ENCODE measurements around the gene AOAH.

AOAH gene

DNA sequence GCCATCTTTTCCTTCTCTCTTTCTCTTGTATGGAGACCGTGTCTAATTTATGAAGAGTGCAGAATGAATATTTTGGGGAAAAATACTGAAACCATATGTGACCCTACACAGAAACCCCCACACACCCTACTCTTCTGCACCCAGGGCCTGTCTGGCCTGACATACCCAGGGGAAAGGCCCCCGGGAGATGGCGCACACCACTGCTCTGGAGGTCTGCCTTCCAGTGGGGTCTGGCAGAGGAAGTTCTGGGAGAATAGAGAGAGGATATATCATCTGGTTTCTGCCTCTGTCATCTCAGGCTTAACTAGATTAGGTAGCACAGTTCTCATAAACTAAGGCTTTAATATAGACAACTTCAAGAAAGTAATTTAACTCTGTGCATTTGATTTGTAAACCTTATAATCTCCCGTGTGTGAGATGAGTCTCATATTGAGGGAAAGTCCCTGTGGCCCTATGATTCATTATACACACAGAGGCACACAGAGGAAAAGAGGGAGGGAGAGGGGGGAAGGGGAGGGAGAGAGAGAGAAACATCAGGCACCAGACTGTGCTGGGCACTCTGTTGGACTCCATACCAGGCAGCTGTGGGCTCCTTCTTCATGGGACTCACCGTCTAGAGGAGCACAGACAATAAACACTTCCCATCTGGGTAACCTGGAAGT lies 123.3 kb downstream of the AOAH start:
- DNase-seq (ENCODE audit: low read depth): peak; percentile 20

GRCh38 chr7:36600314-36600682 lies 124.0 kb downstream of the AOAH start:
- no peak for DNase-seq (ENCODE audit: low read depth)

DNA sequence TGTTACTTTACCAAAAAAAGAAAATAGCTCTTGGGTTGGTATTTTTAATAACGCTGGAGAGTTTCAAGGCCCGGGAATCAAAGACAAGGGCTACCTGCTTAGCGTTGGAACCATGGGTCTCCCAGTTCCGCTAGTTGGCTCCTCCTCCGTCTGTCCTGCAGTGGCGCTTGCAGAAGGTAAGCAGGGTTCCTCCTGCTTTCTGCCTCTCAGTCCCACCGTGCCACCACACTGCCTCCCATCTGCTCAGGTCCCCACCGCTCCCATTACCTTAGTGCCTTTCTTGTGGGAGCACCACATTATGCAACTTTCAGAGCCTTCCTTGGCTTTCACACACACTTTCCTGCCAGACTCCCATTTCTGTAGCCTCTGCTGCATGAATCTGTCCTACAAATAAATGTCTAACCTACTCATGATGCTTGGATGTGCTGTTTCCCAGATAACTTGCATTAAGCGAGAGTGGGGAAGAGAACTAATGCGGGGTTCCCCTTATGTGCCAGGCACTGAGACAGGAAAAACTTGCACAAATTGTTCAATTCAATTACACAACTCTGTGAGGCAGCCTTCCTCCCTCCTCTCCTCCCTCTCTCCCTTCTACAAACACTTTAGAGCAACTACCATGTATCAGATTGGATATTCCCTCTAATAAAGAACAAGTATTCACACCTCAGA lies 124.5 kb downstream of the AOAH start:
- no peak for DNase-seq (ENCODE audit: low read depth)

DNA sequence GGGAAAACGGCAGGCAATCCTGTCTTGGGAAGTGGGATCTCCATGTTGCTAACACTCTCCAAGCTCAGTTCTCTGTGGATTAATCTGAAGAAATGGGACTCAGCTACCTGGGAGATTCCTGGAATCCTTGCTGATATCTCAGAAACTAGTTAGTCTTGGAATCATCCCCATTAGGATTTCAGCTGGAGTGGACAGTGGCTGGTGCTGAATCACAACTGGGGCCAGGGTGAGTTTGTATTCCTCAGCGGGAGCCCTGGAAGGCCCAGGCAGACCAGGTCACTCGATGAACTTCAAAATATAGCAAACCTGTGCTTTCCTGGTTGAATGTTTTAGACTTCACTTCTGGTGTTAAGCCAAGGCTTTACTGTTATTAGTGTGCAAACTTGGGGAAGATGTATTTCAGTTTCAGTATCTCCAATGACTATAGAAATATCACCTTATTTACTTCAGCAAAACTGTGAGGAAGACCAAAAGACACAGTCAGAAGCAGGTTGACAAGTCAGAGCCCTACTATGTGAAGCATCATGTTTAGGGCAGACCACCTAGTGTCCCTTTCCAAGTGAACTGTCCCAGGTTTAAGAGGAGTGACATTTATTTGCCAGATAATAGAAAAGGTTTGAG lies 126.1 kb downstream of the AOAH start:
- no peak for DNase-seq (ENCODE audit: low read depth)

GRCh38 chr7:36597090-36597773 lies 127.1 kb downstream of the AOAH start:
- DNase-seq (ENCODE audit: low read depth): no peak

DNA sequence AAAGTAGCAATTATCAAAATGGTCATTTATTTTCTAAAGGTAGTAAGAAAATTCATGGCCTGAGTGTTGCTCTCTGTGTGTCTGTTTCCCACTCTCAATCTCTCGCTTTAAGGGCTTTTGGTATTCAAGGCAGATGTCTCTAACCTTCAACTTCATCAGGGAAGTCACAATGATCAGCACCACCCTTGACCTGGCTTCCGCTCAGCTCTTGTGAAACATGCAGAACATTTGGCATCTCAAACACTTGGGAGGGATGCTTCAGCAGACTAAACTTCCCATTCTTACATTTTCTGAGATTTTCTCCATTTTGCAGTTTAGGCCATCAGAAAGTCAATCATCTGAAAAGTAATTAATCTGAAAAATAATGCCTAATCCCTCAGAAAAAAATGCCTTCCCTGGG lies 129.8 kb downstream of the AOAH start:
- no peak for DNase-seq (ENCODE audit: low read depth)

DNA sequence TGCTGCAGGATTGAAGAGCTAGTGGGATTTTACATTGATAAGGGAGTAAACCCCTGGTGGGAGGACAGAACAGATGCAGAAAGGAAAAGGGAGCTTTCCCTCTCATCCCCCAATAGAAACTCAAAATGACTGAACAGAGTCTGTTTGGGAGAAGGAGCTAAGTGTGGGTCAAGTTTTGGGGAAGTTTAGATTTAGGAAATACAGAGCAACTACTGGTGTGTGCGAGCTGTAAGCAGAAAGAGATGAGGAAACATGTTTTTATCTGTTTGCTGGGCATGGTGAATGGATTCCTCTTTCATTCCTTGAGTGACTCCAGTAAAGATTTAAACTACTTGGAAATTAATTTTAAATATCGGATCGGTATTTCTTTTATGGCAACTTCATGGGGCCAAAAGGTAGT lies 132.7 kb downstream of the AOAH start:
- no peak for DNase-seq (ENCODE audit: low read depth)

DNA sequence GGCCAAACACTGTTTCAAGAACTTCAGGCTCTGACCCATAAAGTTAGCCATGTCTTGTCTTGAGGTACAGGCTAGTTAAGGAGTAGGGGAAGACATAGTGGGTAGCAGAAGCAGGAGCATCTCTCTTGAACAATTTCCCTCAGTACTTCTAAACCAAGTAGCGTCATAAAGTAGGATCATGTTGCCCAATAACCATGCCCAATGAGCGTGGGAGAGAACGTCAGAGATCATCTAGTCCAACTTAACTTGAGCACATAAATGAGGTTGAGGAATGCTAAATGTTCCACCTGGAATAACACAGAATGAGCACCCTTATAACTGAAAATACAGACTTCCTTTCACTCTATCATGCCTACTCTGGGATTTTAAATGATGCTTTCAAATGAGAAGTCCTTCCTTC lies 134.9 kb downstream of the AOAH start:
- DNase-seq (ENCODE audit: low read depth): no peak

DNA sequence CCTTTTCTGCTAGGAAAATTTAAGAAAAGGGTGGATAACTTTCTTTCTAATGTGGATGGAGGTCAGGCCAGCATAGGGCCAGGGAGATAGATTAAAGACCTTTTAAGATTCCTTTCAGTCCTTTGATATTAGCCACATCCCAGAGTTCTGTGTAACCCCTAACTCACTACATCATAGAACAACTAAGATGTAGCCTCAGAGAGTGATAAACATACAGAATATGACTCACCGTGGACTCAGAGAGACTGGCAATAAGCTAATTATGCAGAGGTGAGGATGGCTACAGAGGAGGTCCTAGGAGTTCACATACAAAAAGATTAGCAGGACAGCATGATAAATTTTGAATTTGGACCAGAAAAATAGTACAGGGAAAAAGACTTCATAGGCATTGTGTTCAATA lies 141.0 kb downstream of the AOAH start:
- DNase-seq (ENCODE audit: low read depth): no peak

DNA sequence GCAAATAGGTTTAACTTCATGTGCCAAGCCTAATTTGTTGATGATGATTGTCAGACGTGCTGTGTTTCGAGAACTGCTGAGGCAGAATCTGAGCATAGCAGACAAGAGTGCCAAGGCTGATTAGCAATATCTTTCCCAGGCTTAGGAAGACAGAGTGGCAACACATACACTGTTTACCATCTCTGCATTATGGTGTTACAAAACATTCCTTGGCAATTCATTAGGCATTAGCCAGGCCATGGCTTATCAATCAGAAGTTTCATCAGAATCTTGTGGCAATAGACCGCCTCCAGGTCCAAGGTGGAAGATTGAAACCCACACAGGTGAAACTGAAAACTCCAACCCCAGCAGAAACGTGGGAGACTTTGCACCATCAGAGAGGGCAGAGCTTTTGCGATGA lies 148.5 kb downstream of the AOAH start:
- DNase-seq (ENCODE audit: low read depth): no peak

- no peak for DNase-seq (ENCODE audit: low read depth)
Observed at GRCh38 chr7:36573066-36573465, 151.2 kb downstream of the AOAH start.

DNA sequence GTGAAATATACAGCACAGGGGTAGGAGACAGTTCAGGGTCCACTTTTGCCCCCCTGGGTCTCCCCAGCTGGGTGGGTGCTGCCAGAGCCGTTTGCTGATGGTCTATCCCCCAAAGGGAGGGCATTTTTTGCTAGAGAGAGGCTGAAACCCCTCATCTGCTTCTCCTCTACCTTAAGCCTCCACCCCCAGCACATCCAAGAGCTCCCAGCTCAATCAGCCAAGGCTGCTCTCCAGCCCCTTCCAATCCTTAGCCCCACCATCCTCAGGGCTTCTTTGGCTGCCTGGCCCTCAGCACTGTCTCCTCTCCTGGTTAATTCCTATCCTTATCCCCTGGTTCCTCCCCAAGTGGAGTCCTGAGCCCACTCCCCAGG lies 153.1 kb downstream of the AOAH start:
- DNase-seq (ENCODE audit: low read depth): no peak

DNA sequence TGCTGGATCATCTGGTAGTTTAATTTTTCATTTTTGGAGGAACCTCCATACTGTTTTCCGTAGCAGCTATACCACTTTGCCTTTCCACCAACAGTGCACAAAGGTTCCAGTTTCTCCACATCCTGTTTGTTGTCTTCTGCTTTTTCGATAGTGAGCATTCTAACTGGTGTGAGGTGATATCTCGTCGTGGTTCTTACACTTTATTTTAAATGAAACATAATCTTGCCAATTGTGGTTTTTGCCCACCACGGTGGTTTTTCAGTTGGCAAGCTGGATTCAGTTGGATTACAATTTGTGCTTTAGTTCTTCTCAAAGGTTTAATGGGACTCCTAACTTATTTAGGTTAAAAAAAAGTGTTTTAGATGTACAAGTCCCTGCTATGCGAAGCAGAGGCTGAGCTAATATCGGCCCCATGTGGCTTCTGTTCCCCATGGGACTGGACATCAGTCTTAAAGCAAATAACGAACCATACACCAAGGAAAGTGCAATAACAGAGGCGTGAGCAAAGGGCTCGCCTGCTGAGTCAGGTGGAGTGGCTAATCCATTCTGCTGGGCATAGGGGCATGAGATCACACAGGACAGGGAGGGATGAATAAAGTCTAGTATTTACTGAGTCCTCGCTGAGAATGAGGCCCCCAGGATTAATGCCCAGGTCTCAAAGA lies 153.6 kb downstream of the AOAH start:
- no peak for DNase-seq (ENCODE audit: low read depth)

DNA sequence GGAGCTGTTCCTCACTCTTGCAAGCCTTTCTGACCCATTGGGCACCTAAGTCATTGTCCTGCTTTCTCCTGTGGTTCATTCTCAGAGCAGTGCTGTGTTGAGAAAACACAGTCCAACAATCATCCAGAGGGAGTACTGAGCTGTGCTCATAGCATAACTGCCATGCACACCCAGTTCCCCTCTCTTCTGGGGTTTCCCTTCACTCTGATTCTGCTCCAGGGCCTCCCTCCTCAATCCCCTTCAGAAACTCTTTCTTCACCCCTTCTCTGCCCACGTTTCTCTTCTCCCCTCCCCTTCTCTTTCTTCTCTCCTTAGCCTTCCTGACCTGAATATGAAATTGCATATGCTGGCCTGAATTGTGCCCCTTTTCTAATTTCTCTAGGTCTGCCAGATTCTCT lies 155.8 kb downstream of the AOAH start:
- no peak for DNase-seq (ENCODE audit: low read depth)

GRCh38 chr7:36567699-36568451 lies 156.4 kb downstream of the AOAH start:
- DNase-seq (ENCODE audit: low read depth): no peak

DNA sequence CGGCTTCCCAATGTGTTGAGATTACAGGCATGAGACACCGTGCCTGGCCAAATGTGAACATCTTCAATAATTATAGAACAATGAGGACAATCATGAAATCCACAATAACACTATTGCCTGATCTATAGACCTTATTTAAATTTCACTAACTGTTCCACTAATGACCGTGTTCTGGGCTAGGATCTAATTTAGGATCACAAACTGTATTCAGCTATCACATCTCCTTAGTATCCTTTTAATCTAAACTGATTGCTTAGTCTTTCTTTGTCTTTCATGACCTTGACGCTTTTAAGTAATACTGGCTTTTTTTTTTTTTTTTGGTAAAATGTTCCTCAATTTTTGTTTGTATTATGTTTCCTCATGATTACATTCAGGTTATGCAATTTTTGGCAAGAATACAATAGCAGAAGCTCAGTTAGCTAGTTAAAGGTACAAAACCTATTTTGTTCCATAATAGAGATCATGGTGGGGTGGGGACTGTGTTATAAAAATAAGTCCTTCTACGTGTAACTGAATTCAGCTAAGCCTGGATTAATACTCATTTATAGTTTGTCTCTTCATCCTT lies 158.4 kb downstream of the AOAH start:
- no peak for DNase-seq (ENCODE audit: low read depth)

DNA sequence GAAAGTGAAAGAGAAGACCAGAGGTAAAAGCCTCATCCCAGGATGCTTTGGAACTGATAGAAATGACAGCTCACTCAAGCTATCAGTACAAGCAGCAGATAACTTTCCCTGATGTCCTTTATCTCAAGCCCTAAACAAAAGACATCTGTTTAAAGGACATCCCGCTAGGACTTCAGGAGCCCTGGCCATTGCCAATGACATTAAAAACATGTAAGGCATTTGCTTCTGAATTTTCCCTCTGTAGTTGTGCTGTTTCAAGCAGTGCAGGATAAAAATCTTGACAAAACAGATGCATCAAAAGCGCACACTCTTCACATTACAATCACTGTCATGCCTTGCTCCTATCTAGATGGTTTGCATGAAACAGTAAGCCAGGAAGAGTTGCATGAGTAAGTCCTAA lies 159.8 kb downstream of the AOAH start:
- no peak for DNase-seq (ENCODE audit: low read depth)

DNA sequence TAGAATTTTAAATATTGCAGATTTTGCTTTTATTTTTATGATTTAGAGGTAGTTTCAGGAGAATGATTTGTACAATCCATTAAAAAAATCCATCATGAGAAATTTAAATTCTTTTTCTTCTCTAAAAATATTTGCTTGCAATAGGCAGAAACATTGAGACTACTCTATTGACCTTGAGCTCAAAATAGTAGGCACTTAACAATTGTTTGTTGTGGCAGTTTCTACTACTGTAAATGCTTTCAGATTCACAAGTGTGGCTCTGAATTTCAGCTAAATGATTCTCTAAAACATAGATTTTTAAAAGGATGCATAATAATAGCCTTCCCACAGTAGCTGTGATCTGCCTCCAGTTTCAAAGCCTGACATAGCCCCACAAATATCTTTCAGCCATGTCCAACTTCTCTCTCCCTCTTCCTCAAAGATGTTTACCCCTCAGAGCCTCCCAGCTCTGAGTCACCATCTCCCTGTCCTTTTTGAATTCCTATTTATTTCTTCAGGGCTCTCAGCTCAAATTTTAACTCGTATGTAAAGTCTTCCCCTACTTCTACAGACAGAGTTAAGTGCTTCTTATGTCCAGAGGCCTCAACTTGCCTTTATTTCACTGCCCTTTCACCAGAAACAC lies 160.5 kb downstream of the AOAH start:
- no peak for DNase-seq (ENCODE audit: low read depth)

DNA sequence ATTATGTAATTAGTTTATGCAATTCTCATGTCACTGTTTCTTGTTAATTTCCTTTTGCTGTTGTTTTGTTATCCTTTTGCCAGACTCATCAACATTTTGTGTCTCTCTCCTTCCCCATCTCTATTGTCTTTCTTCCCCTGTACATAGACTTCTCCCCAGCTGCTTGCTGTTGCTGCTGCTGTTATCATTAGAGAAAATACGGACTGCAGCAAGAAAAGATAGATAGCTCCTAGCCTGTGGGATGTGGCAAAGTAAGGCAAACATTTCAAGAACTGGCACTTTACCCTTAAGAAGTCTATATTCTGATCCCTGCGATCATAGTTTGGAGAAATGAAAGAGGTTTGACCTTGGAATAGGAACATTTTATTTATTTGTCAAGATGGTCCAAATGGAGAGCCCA lies 162.2 kb downstream of the AOAH start:
- no peak for DNase-seq (ENCODE audit: low read depth)

DNA sequence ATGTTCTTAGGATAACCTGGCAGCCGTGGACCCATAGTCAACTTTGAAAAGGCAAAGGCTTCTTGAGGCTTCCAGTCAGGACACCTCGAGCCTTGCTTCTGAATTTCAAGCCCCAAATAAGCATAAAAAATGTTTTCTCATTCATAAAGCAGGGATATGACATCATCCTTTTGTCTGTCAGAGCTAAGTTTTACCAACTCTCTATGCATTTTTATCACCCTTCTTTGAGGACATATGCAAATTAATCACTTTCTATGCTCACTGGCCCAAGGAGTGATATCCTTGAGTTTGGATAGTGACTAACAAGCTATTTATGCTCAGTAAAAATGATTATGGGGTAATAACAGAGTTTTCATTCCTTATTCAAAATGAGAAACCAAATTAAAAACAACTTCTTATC lies 175.3 kb downstream of the AOAH start:
- no peak for DNase-seq (ENCODE audit: low read depth)

DNA sequence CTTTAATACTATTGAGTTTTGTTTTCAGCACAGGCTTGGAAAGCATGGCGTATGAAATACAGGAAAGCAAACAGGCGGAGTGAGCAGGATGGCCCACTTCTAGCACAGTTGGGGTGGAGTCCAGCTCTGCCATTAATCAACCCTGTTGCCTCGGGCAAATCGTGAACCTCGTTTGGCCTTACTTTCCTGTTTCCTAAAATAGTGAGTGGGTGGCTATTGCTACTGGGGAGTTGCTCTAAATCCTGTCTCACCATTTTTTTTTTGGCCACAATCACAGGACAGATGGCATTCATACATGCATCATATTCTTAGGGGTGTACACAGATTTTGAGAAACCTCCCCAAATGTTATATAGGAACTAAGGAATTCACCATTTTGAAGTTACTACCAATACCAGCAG lies 176.9 kb downstream of the AOAH start:
- no peak for DNase-seq (ENCODE audit: low read depth)
